Prostate gland (tissue), 2 donors: ENCODE measurements around the gene SHISAL1.

Source experiments
- CTCF ChIP-seq, 4 experiments: fragments of 200-600 bp in 2 of 4; fragments of 450-650 bp in 2 of 4; sonication (generic) in 2 of 4; IDR thresholded peaks; 1 replicate in 3 of 4; 2 replicates in 1 of 4; pipeline ENCODE4 v1.5.1; 2016 to 2019; ENCODE audit warnings: antibody characterized with exemption in 4 of 4, mild to moderate bottlenecking in 2 of 4, moderate library complexity in 2 of 4
- POLR2A ChIP-seq: fragments of 450-650 bp; IDR thresholded peaks from one replicate; pipeline ENCODE4 v1.6.1; 2016; ENCODE audit warnings: antibody characterized with exemption, mild to moderate bottlenecking
- POLR2AphosphoS5 ChIP-seq: sonication (generic); formaldehyde crosslinking; IDR thresholded peaks from one replicate; pipeline ENCODE4 v1.6.1; 2017; ENCODE audit warnings: antibody characterized with exemption

GRCh38 chr22:44287121-44287693 is 25.5 kb downstream of the SHISAL1 start:
- TF ChIP-seq POLR2A, result no peak
- no peak for TF ChIP-seq CTCF (IDR thresholded peaks at IDR 0.05)
- no peak for TF ChIP-seq POLR2AphosphoS5
